Measurements from ENCODE around the gene VDR.
"Not testable (repeated sequence)": the region's sequence is repeated elsewhere in the genome, so short reads cannot be mapped to it uniquely, and the experiment has no call there.

Gene VDR

GRCh38 chr12:47824198-47824597, 80.6 kb downstream of the VDR start:
- no peak for DNase-seq

GRCh38 chr12:47823422-47824086, 81.2 kb downstream of the VDR start:
- DNase-seq = no peak

GRCh38 chr12:47822863-47823262, 81.9 kb downstream of the VDR start:
- DNase-seq = no peak

- no peak for DNase-seq
These were observed 82.4 kb downstream of the VDR start for GRCh38 chr12:47822401-47822800.

- DNase-seq = no peak
These were observed 83.5 kb downstream of the VDR start for GRCh38 chr12:47821346-47821706.

GRCh38 chr12:47820631-47821345, 84.0 kb downstream of the VDR start:
- DNase-seq = no peak

- DNase-seq = peak; percentile 75
These were observed 84.7 kb downstream of the VDR start, which contains the start of gene HDAC7 for GRCh38 chr12:47819896-47820630. TSS of gene HDAC7 (minus strand) at chr12:47819903. CDS start at chr12:47819785, 118 bp downstream.

GRCh38 chr12:47819138-47819895, 85.5 kb downstream of the VDR start:
- DNase-seq = peak; percentile 49

GRCh38 chr12:47818467-47819137, 86.2 kb downstream of the VDR start:
- peak; percentile 52 for DNase-seq

GRCh38 chr12:47818007-47818376, 86.8 kb downstream of the VDR start:
- DNase-seq = no peak

- DNase-seq = no peak
These were observed 87.4 kb downstream of the VDR start for GRCh38 chr12:47817272-47818006.

- no peak for DNase-seq
These were observed 88.2 kb downstream of the VDR start for GRCh38 chr12:47816403-47817271.

- not testable (repeated sequence) for DNase-seq
These were observed 89.3 kb downstream of the VDR start for GRCh38 chr12:47815447-47815846.

GRCh38 chr12:47814539-47815170, 90.1 kb downstream of the VDR start:
- peak; percentile 51 for DNase-seq

- DNase-seq = no peak
These were observed 91.1 kb downstream of the VDR start for GRCh38 chr12:47813511-47814196.

- DNase-seq = peak; percentile 95
These were observed 91.8 kb downstream of the VDR start for GRCh38 chr12:47812797-47813510.

GRCh38 chr12:47811581-47812484, 93.0 kb downstream of the VDR start:
- no peak for DNase-seq

GRCh38 chr12:47811072-47811396, 93.8 kb downstream of the VDR start:
- no peak for DNase-seq
